GM21381 (cell line): ENCODE measurements around the gene HYLS1.
"Not testable (repeated sequence)": the region's sequence is repeated elsewhere in the genome, so short reads cannot be mapped to it uniquely, and the experiment has no call there.

ENCODE experiments used
- ATAC-seq: cut with Tn5 transposase; IDR thresholded peaks from one replicate; pipeline ENCODE4 v1.9.1; 2021; ENCODE audit warnings: mild to moderate bottlenecking, moderate library complexity; ENCODE audit not compliant: unreplicated experiment

The HYLS1 gene

GRCh38 chr11:125902927-125903710 is 15.7 kb downstream of the HYLS1 start, which contains the start of gene PUS3:
Gene PUS3, minus strand, starts transcription at chr11:125903206. Its CDS starts 6,922 bp downstream, at chr11:125896284.
- ATAC-seq, result peak; percentile 99

GRCh38 chr11:125903711-125904659 is 16.5 kb downstream of the HYLS1 start, which contains the start of gene DDX25:
Gene DDX25, plus strand, starts transcription at chr11:125904508. Its CDS starts 10 bp downstream, at chr11:125904518.
- ATAC-seq, result no peak

- no peak for ATAC-seq
Measured at GRCh38 chr11:125904678-125905077, 17.2 kb downstream of the HYLS1 start.

GRCh38 chr11:125910226-125910849 is 22.9 kb downstream of the HYLS1 start:
- no peak for ATAC-seq

GRCh38 chr11:125914601-125915000 is 27.1 kb downstream of the HYLS1 start:
- ATAC-seq, result not testable (repeated sequence)

GRCh38 chr11:125916683-125917347 is 29.3 kb downstream of the HYLS1 start:
- ATAC-seq, result no peak

GRCh38 chr11:125918140-125918840 is 30.8 kb downstream of the HYLS1 start:
- ATAC-seq, result no peak

GRCh38 chr11:125921042-125921441 is 33.6 kb downstream of the HYLS1 start:
- ATAC-seq, result no peak

- ATAC-seq, result no peak
Measured at GRCh38 chr11:125922156-125922555, 34.7 kb downstream of the HYLS1 start.

GRCh38 chr11:125923012-125923579 is 35.6 kb downstream of the HYLS1 start:
- ATAC-seq, result peak; percentile 64

- ATAC-seq, result no peak
Measured at GRCh38 chr11:125923633-125924032, 36.2 kb downstream of the HYLS1 start.

GRCh38 chr11:125924384-125925007 is 37.0 kb downstream of the HYLS1 start:
- ATAC-seq, result no peak

- ATAC-seq, result no peak
Measured at GRCh38 chr11:125925247-125925740, 37.8 kb downstream of the HYLS1 start.

- ATAC-seq, result no peak
Measured at GRCh38 chr11:125925804-125926203, 38.3 kb downstream of the HYLS1 start.

- ATAC-seq, result no peak
Measured at GRCh38 chr11:125926682-125927081, 39.2 kb downstream of the HYLS1 start.

GRCh38 chr11:125929445-125930075 is 42.1 kb downstream of the HYLS1 start:
- no peak for ATAC-seq

- ATAC-seq, result no peak
Measured at GRCh38 chr11:125930076-125930450, 42.6 kb downstream of the HYLS1 start.

GRCh38 chr11:125931116-125931515 is 43.6 kb downstream of the HYLS1 start:
- no peak for ATAC-seq
